ENCODE results near the gene ALDH8A1. TPM values are rescaled to one million over a fixed set of nuclear protein-coding genes. Genes with fewer than 3 reads are reported as not detected.

Gene ALDH8A1
- total RNA-seq, 4 donors from 2014 or later = 1.2 to 21.8 (median 2.5) TPM

DNA sequence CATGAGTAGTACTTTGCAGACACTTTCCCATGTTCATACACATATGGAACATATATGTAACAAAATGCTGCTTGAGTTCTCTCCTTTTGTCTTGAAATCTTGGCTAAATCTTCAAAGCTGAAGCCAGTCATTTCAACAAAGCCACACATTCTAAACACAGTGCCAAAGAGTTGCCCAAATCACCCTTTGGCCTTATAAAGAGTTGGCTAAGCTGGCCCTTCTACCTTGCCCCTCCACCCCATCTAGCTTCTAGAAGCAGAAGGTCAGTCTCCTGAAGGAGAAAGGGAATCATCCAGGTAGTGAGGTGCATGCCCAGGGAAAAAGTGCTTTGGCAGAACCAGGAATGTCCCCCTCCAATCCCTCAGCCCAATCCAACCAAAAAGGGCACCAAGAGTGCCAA is 58.3 kb downstream of the ALDH8A1 start:
- Histone ChIP-seq H3K9me3 (no peaks in the 10 kb centered on the region), H3K4me3 (no peak overlapping the region), H3K27ac (no peak overlapping the region), H3K36me3 (no peaks in the 10 kb centered on the region), H3K4me1 (no peaks in the 10 kb centered on the region), H3K27me3 (no peaks in the 10 kb centered on the region)
- no peak for TF ChIP-seq CTCF (IDR thresholded peaks at IDR 0.05)
- TF ChIP-seq POLR2AphosphoS5 (IDR thresholded peaks at IDR 0.05) = no peak
- no peak for TF ChIP-seq EP300 (IDR thresholded peaks at IDR 0.05)
- no peak for TF ChIP-seq POLR2A (IDR thresholded peaks at IDR 0.05)
- ATAC-seq = no peak

DNA sequence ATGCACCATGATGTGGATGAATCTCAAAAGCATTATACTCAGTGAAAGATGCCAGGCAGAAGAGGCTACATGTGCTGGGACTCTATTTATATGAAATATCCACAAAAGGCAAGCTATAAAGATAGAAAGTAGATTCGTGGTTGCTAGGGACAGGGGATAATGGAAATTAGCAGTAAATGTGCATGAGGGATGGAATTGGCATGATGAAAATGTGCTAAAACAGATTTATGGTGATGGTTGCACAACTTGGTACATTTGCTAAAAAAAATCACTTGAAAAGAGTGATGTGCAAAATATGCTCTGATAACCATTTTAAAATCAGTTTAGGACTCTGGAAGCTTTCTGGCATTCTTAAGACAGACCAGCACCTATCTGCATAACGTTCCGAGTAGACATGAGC is 61.6 kb downstream of the ALDH8A1 start:
- Histone ChIP-seq H3K36me3 (no peaks in the 10 kb centered on the region), H3K9me3 (no peaks in the 10 kb centered on the region), H3K27me3 (no peaks in the 10 kb centered on the region), H3K4me1 (no peaks in the 10 kb centered on the region), H3K27ac (no peak overlapping the region), H3K4me3 (no peak overlapping the region)
- TF ChIP-seq EP300 (IDR thresholded peaks at IDR 0.05) (no peak), POLR2A (IDR thresholded peaks at IDR 0.05) (no peak)
- no peak for ATAC-seq
- 81% methylated on average over 2 to 3 of the region's 3 CpGs for WGBS, 2 donors (ENCODE audit: low coverage in 1 of 2)

DNA sequence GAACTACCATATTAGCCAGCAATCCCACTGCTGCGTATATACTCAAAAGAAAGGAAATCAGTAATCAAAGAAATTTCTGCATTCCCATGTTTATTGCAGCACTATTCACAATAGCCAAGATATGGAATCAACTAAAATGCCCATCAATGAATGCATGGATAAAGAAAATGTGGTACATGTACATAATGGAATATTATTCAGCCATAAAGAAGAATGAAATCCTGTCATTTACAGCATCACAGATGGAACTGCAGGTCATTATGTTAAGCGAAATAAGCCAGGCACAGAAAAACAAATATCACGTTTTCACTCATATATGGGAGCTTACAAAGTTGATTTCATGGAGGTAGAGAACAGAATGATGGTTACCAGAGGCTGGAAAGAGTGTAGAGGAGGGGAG is 65.1 kb downstream of the ALDH8A1 start:
- no peak for ATAC-seq
- H3K9me3 ChIP-seq = no peaks in the 10 kb centered on the region
- H3K27me3 ChIP-seq = no peaks in the 10 kb centered on the region
- H3K4me1 ChIP-seq = no peaks in the 10 kb centered on the region
- H3K27ac ChIP-seq = no peak overlapping the region
- no peak for TF ChIP-seq CTCF (IDR thresholded peaks at IDR 0.05)
- no peak for TF ChIP-seq POLR2AphosphoS5 (IDR thresholded peaks at IDR 0.05)
- TF ChIP-seq POLR2A (IDR thresholded peaks at IDR 0.05) = no peak
- TF ChIP-seq EP300 (IDR thresholded peaks at IDR 0.05) = no peak
- no peak overlapping the region for H3K4me3 ChIP-seq
- no peaks in the 10 kb centered on the region for H3K36me3 ChIP-seq
- 91 to 96% methylated on average over 3 of the region's 3 CpGs for WGBS, 2 donors (ENCODE audit: low coverage in 1 of 2)

GRCh38 chr6:134883314-134883713 is 66.6 kb downstream of the ALDH8A1 start:
- no peaks in the 10 kb centered on the region for H3K4me1 ChIP-seq
- no peak for TF ChIP-seq CTCF (IDR thresholded peaks at IDR 0.05)
- TF ChIP-seq POLR2AphosphoS5 (IDR thresholded peaks at IDR 0.05) = no peak
- no peak for TF ChIP-seq EP300 (IDR thresholded peaks at IDR 0.05)
- no peak for TF ChIP-seq POLR2A (IDR thresholded peaks at IDR 0.05)
- H3K36me3 ChIP-seq = no peaks in the 10 kb centered on the region
- H3K27ac ChIP-seq = no peak overlapping the region
- no peaks in the 10 kb centered on the region for H3K9me3 ChIP-seq
- no peak for ATAC-seq
- no peak overlapping the region for H3K4me3 ChIP-seq
- WGBS, 2 donors (ENCODE audit: low coverage in 1 of 2) = 14 to 42% methylated on average over 1 of the region's 1 CpG
- no peaks in the 10 kb centered on the region for H3K27me3 ChIP-seq

DNA sequence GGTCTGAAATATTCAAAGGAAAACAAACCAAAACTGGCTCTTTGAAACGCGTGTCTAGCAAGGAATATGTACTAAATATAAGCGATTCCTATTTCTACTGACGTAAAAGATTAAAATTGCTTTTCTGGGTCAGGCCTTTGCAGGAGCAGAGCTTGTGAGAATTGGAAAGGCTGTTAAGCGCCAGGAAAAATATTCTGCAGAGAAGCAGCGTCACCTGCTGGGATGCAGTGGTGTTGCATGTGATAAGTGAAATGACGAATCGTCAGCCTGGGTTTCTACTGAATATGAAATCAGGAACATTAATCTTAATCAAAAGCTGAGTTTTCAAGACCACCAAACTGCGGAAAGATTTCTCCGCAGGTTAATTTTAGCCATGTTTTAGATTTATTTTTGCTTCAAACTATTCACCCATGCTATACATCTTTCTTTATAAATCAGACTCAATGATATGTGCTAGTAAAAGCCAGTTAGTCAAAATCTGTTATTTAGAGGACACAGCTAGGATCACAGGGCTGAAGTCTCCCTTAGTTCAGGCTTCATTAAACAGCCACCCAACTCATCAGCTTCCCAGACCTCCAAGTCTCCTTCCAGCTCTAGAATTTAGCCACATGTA is 67.4 kb downstream of the ALDH8A1 start:
- Histone ChIP-seq H3K9me3 (no peaks in the 10 kb centered on the region), H3K4me3 (no peak overlapping the region), H3K36me3 (no peaks in the 10 kb centered on the region), H3K27me3 (no peaks in the 10 kb centered on the region), H3K27ac (no peak overlapping the region), H3K4me1 (no peaks in the 10 kb centered on the region)
- TF ChIP-seq EP300 (IDR thresholded peaks at IDR 0.05) (no peak), POLR2A (IDR thresholded peaks at IDR 0.05) (no peak), CTCF (IDR thresholded peaks at IDR 0.05) (peak; percentile 80 to 95 (median 92)), POLR2AphosphoS5 (IDR thresholded peaks at IDR 0.05) (peak; percentile 14)
- WGBS, 2 donors (ENCODE audit: low coverage in 1 of 2) = 1 to 6% methylated on average over 10 of the region's 10 CpGs
- ATAC-seq = peak; percentile 53
